ENCODE measurements around the gene RYK.

The RYK gene

DNA sequence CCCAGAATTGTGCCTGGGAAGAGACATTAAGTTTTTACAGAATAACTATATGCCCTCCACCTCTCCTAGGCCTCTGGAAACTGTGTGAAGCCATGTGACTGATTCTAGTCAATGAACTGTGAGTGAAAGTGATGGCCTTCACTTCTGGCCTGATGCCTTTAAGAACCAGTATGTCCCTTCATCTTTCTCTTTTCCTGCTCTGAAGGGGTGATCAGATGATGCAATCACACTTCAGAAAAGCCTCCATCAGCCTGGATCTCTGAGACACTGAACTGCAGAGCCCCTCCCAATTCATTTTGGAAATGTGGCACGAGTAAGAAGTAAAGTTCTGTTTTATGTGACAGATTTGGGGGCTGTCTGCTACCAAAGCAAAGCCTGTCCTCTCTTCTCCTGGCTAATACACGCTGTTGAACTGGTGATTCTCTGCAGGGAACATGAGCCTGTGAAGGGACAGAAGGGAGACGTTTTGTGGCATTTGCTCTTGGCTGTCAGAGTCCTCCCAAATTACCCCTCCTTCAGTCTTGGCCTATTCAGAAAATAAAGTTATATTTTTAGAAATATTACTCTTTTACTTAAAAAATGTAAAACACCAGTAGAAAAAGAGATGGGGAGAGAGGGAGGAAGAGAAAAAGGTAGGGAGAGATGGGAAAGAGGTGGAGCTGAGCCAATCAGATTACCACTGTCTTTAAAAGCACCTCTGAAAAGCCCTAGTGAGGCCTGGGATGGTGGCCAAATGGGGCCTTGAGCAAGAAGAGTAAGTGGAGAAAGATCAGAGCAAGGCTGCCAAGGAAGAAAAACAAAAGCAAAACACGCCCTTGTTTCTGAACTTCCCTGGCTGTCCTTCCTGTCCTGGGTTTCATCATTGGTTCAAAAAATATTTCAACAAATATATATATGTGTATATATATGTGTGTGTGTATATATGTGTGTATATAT lies 40.9 kb upstream of the RYK start:
- no peak for TF ChIP-seq CTCF (IDR thresholded peaks at IDR 0.05; ENCODE audit: low read depth, low read length)
- no peak overlapping the region for H3K4me3 ChIP-seq (ENCODE audit: low read depth, low read length)

DNA sequence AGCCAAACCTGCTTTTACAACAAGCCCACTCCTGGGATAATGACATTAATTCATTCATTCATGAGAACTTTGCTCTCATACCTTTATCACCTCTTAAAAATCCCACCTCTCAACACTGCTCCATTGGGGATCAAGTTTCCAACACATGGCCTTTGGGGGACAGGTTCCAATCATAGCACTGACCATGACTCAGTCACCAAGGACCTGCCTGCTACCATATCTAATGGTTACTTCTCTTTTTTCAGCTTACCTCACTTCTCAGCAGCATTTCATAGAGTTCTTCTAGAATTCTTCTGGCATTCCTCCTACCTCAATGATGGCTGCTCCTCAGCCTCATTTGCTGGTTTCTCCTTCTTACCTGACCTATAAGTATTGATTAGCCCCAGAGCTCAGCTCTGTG lies 36.9 kb upstream of the RYK start:
- no peak for TF ChIP-seq CTCF (IDR thresholded peaks at IDR 0.05; ENCODE audit: low read depth, low read length)

DNA sequence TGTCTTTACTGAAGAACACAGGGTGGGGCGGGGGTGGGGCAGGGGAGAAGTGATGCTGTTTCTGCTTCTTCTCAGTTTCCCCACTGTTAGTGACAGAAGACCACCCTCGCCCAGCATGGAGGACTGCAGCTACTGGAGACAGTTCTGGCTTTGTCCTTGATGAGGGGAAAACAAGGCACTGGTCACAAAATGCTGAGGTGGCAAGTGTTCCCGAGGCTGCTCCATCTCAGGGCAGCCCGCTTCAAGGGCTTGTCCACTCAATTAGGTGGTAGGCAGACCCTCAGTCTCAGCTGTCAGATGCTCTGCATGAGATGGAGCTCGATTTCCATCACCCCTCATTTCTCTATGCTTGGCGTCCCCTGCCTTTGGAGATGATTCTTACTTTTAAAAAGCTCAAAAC lies 33.8 kb upstream of the RYK start:
- TF ChIP-seq CTCF (IDR thresholded peaks at IDR 0.05; ENCODE audit: low read depth, low read length): no peak
- H3K4me3 ChIP-seq (ENCODE audit: low read depth, low read length): no peak overlapping the region

More for the DNA sequence above, 36.9 kb upstream of the RYK start:
- no peak overlapping the region for H3K4me3 ChIP-seq (ENCODE audit: low read depth, low read length)

- TF ChIP-seq CTCF (IDR thresholded peaks at IDR 0.05; ENCODE audit: low read depth, low read length): no peak
- no peak overlapping the region for H3K4me3 ChIP-seq (ENCODE audit: low read depth, low read length)
Measured at GRCh38 chr3:134282659-134283047, 32.0 kb upstream of the RYK start.

DNA sequence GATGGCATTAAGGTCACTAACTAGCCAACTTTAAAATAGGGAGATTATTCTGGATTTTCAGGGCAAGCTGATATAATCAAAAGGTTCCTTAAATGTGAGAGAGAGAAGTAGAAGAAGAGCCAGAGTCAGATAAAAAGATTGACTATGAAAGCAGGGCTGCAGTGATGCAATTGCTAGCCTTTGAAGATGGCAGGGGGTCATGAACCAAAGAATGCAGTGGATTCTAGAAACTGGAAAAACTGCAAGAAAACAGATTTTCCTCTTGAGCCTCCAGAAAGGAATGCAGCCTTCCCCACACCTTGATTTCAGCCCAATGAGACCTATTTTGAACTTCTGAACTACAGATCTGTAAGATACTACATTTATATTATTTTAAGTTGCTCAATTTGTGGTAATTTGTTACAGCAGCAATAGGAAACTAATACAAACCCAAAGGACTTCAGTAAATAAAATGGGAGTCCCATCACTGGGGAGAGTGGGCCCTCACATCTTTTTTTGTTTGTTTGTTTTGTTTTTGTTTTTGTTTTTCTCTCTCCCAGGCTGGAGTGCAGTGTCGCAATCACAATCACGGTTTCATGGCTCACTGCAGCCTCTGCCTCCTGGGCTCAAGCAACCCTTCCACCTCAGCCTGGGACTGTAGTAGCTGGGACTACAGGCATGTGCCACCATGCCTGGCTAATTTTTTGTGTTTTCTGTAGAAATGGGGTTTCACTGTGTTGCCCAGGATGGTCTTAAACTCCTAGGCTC lies 31.4 kb upstream of the RYK start:
- no peak for TF ChIP-seq CTCF (IDR thresholded peaks at IDR 0.05; ENCODE audit: low read depth, low read length)
- no peak overlapping the region for H3K4me3 ChIP-seq (ENCODE audit: low read depth, low read length)

- no peak overlapping the region for H3K4me3 ChIP-seq (ENCODE audit: low read depth, low read length)
- TF ChIP-seq CTCF (IDR thresholded peaks at IDR 0.05; ENCODE audit: low read depth, low read length): no peak
Measured at GRCh38 chr3:134279466-134279865, 28.8 kb upstream of the RYK start.

Data from WI38 (cell line).